Fibroblast of pulmonary artery (primary cell): Measurements from ENCODE around the gene MIR17HG.
A peak's percentile ranks its signal among the peaks of the same experiment; 100 is the strongest.

Experiments used
- DNase-seq: peaks from one replicate; pipeline ENCODE4 v3.0.0-alpha.2; 2010; ENCODE audit warnings: low read depth
- H3K4me3 ChIP-seq: replicated peaks from 2 replicates; pipeline ENCODE4 v1.5.1; 2011; ENCODE audit warnings: low read depth, mild to moderate bottlenecking, control low read depth, low read length, moderate library complexity
- CTCF ChIP-seq: IDR thresholded peaks from 2 replicates; pipeline ENCODE4 v1.5.1; 2011; ENCODE audit warnings: mild to moderate bottlenecking, control low read depth, low read length, inconsistent platforms; ENCODE audit errors: missing control alignments

Gene MIR17HG

GRCh38 chr13:91346062-91346461, 1.4 kb upstream of the MIR17HG start:
- DNase-seq: no peak
- no peak for TF ChIP-seq CTCF
- H3K4me3 ChIP-seq: no peak overlapping the region

- peak; percentile 7 for DNase-seq
- peak overlapping the region; percentile 72 for H3K4me3 ChIP-seq
- no peak for TF ChIP-seq CTCF
Observed at GRCh38 chr13:91346850-91347201, 661 bp upstream of the MIR17HG start.

- TF ChIP-seq CTCF: no peak
- peak; percentile 49 for DNase-seq
- H3K4me3 ChIP-seq: peak overlapping the region; percentile 72
Observed at GRCh38 chr13:91347996-91348905, 764 bp downstream of the MIR17HG start.

GRCh38 chr13:91348906-91349435, 1.5 kb downstream of the MIR17HG start:
- peak; percentile 87 for DNase-seq
- peak overlapping the region; percentile 72 for H3K4me3 ChIP-seq
- peak; percentile 71 for TF ChIP-seq CTCF

GRCh38 chr13:91349992-91350911, 2.8 kb downstream of the MIR17HG start:
- no peak for DNase-seq
- peak overlapping the region; percentile 72 for H3K4me3 ChIP-seq
- TF ChIP-seq CTCF: no peak

- DNase-seq: no peak
- TF ChIP-seq CTCF: no peak
- peak overlapping the region; percentile 72 for H3K4me3 ChIP-seq
Observed at GRCh38 chr13:91351123-91351522, 3.6 kb downstream of the MIR17HG start.
